ENCODE measurements around the gene RANBP17.
"Not testable (repeated sequence)": the region's sequence is repeated elsewhere in the genome, so short reads cannot be mapped to it uniquely, and the experiment has no call there.

RANBP17 gene

GRCh38 chr5:171023508-171023907 lies 161.7 kb downstream of the RANBP17 start:
- no peak overlapping the region for H3K4me3 ChIP-seq (ENCODE audit: low read depth, low read length)
- no peak for DNase-seq (ENCODE audit: low read depth)
- no peak for TF ChIP-seq CTCF (IDR thresholded peaks at IDR 0.05; ENCODE audit: insufficient read depth, low read depth, low read length, missing control alignments)

GRCh38 chr5:171024084-171024483 lies 162.3 kb downstream of the RANBP17 start:
- no peak for DNase-seq (ENCODE audit: low read depth)
- TF ChIP-seq CTCF (IDR thresholded peaks at IDR 0.05; ENCODE audit: insufficient read depth, low read depth, low read length, missing control alignments) = no peak
- H3K4me3 ChIP-seq (ENCODE audit: low read depth, low read length) = no peak overlapping the region

- no peak for TF ChIP-seq CTCF (IDR thresholded peaks at IDR 0.05; ENCODE audit: insufficient read depth, low read depth, low read length, missing control alignments)
- no peak for DNase-seq (ENCODE audit: low read depth)
- no peak overlapping the region for H3K4me3 ChIP-seq (ENCODE audit: low read depth, low read length)
These were observed 167.6 kb downstream of the RANBP17 start for GRCh38 chr5:171029401-171029800.

- no peak overlapping the region for H3K4me3 ChIP-seq (ENCODE audit: low read depth, low read length)
- no peak for DNase-seq (ENCODE audit: low read depth)
- TF ChIP-seq CTCF (IDR thresholded peaks at IDR 0.05; ENCODE audit: insufficient read depth, low read depth, low read length, missing control alignments) = no peak
These were observed 170.2 kb downstream of the RANBP17 start for GRCh38 chr5:171031977-171032376.

- DNase-seq (ENCODE audit: low read depth) = no peak
- no peak for TF ChIP-seq CTCF (IDR thresholded peaks at IDR 0.05; ENCODE audit: insufficient read depth, low read depth, low read length, missing control alignments)
- no peak overlapping the region for H3K4me3 ChIP-seq (ENCODE audit: low read depth, low read length)
These were observed 170.7 kb downstream of the RANBP17 start for GRCh38 chr5:171032435-171032973.

GRCh38 chr5:171041893-171042292 lies 180.1 kb downstream of the RANBP17 start:
- DNase-seq (ENCODE audit: low read depth); H3K4me3 ChIP-seq (ENCODE audit: low read depth, low read length): not testable (repeated sequence)

GRCh38 chr5:171050916-171051315 lies 189.1 kb downstream of the RANBP17 start:
- H3K4me3 ChIP-seq (ENCODE audit: low read depth, low read length) = no peak overlapping the region
- TF ChIP-seq CTCF (IDR thresholded peaks at IDR 0.05; ENCODE audit: insufficient read depth, low read depth, low read length, missing control alignments) = no peak
- no peak for DNase-seq (ENCODE audit: low read depth)

Data from GM12865 (cell line).